Mucosa of descending colon (tissue), 3 donors: ENCODE measurements around the gene NFKBIE. TPM values are rescaled to one million over a fixed set of nuclear protein-coding genes. Genes with fewer than 3 reads are reported as not detected.

Experiments used
- ATAC-seq: fragments of 200-7000 bp; cut with Tn5 transposase; one replicate; pipeline ENCODE4 v1.9.1; 2020; ENCODE audit warnings: mild to moderate bottlenecking, moderate library complexity
- DNase-seq, 3 donors: peaks; one replicate each; pipeline ENCODE4 v3.0.0-alpha.2; 2020
- H3K36me3 ChIP-seq: fragments of 200-600 bp; one replicate; pipeline ENCODE4 v1.8.0; 2021; ENCODE audit warnings: low read depth, mild to moderate bottlenecking
- H3K4me1 ChIP-seq: fragments of 200-600 bp; one replicate; pipeline ENCODE4 v1.8.0; 2021; ENCODE audit warnings: low read depth, mild to moderate bottlenecking
- H3K4me3 ChIP-seq: fragments of 200-600 bp; one replicate; pipeline ENCODE4 v1.8.0; 2021; ENCODE audit warnings: mild to moderate bottlenecking
- H3K9me3 ChIP-seq: fragments of 200-600 bp; one replicate; pipeline ENCODE4 v1.8.0; 2021; ENCODE audit warnings: mild to moderate bottlenecking
- intact Hi-C, 2 donors: fragments of 100-400 bp; cut with DNase I in 1 of 2; cut with micrococcal nuclease in 1 of 2; formaldehyde crosslinking; loops; one replicate each; pipeline versions ENCODE4 v1.11.0 to v1.11.1; 2022; cut with DNase I, micrococcal nuclease
- total RNA-seq, 3 donors: library from RNA; stranded (reverse); fragmentation: NEBNext Ultra II Directional in 2 of 3; extraction: Animal tissue kit (Norgen Biotek cat#: 25700) in 2 of 3; gene quantifications; one replicate each; pipeline versions ENCODE4 v1.2.1 to v1.2.4, GENCODE V29; 2021 to 2023
- TF ChIP-seq, protein P1 (sequence below): fragments of 200-600 bp; IDR thresholded peaks from one replicate; pipeline ENCODE4 v1.8.0; 2022; ENCODE audit warnings: antibody characterized with exemption, mild to moderate bottlenecking
- donor health status: DM: no; HTN: no; CAD: no; lungs with moderate emphysema.
- donor health status: DM: no; HTN: no; CAD: no.
- donor health status: DM: no; HTN: yes; CAD: no.

Gene NFKBIE
- total RNA-seq, 3 donors from 2014 or later, result 8.7 to 13.4 (median 10.8) TPM

DNA sequence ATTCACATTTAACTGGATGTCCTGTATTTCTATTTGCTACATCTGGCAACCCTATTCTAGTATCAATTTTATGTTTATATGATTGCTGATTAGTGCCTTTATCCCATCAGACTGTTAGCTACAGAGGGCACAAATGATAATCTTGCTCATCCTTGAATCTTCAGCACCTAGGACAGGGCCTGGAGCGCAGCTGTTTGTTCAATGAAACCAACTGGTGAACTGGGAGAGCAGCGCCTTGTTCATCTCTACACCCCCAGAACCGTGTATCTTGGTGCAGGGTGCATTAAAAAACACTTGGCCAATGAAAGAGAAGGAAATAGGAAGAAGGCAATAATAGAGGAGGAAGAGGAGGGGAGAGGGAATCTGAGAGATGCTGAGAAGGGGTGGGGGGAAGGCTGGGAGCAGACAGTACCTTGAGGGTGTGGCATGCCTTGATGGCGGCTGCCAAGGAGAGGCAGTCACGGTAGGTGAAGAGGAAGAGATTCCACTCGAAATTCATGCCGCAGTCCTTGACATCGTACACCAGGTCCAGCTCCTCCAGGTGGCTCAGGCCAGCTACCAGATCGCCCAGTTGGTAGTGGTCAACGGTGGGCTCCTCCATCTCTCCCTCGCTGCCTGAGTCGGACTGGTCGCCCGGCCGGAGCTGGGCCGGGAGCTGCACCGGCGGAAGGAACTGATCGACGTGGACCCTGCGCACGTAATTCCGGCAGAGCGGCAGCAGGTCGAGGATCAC, 20.4 kb upstream of the NFKBIE start:
- intact Hi-C loops, result no loop called here
- no peaks in the 10 kb centered on the region for H3K36me3 ChIP-seq
- H3K4me1 ChIP-seq, result no peaks in the 10 kb centered on the region
- H3K9me3 ChIP-seq, result no peaks in the 10 kb centered on the region
- H3K4me3 ChIP-seq, result no peak overlapping the region
- DNase-seq, result no peak
- no peak for ATAC-seq
- TF ChIP-seq, protein P1, sequence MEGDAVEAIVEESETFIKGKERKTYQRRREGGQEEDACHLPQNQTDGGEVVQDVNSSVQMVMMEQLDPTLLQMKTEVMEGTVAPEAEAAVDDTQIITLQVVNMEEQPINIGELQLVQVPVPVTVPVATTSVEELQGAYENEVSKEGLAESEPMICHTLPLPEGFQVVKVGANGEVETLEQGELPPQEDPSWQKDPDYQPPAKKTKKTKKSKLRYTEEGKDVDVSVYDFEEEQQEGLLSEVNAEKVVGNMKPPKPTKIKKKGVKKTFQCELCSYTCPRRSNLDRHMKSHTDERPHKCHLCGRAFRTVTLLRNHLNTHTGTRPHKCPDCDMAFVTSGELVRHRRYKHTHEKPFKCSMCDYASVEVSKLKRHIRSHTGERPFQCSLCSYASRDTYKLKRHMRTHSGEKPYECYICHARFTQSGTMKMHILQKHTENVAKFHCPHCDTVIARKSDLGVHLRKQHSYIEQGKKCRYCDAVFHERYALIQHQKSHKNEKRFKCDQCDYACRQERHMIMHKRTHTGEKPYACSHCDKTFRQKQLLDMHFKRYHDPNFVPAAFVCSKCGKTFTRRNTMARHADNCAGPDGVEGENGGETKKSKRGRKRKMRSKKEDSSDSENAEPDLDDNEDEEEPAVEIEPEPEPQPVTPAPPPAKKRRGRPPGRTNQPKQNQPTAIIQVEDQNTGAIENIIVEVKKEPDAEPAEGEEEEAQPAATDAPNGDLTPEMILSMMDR, result no peak

- no peaks in the 10 kb centered on the region for H3K9me3 ChIP-seq
- H3K4me1 ChIP-seq, result no peaks in the 10 kb centered on the region
- TF ChIP-seq, protein P1, result no peak
- no peak overlapping the region for H3K4me3 ChIP-seq
- ATAC-seq (no peak), DNase-seq (no peak)
- intact Hi-C loops, result no loop called here
- no peaks in the 10 kb centered on the region for H3K36me3 ChIP-seq
These were observed 19.5 kb upstream of the NFKBIE start for GRCh38 chr6:44284867-44285266.

DNA sequence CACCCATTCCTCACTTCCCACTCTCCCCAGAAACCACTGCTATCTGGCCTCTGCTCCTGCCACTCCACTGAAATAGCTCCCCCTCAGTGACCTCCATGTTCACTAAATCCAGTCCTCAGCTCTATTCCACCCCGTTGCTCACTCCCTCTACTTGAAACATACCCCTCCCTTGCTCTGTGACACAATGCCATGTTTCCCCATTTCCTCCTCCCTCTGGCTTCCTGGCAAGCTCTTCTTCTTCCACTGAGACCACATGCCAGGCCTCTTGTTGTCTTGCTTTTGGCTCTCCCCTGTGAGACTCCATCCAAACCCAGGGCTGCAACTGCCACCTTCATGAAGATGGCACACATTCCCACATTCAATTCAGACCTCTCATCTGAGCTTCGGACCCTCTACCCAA, 18.8 kb upstream of the NFKBIE start:
- TF ChIP-seq, protein P1, result no peak
- no peak overlapping the region for H3K4me3 ChIP-seq
- DNase-seq (no peak), ATAC-seq (no peak)
- H3K36me3 ChIP-seq, result no peaks in the 10 kb centered on the region
- H3K9me3 ChIP-seq, result no peaks in the 10 kb centered on the region
- intact Hi-C loops, result no loop called here
- no peaks in the 10 kb centered on the region for H3K4me1 ChIP-seq

- intact Hi-C loops, result no loop called here
- no peaks in the 10 kb centered on the region for H3K9me3 ChIP-seq
- peak; percentile 32 for ATAC-seq
These were observed 13.7 kb upstream of the NFKBIE start for GRCh38 chr6:44278774-44279697.

DNA sequence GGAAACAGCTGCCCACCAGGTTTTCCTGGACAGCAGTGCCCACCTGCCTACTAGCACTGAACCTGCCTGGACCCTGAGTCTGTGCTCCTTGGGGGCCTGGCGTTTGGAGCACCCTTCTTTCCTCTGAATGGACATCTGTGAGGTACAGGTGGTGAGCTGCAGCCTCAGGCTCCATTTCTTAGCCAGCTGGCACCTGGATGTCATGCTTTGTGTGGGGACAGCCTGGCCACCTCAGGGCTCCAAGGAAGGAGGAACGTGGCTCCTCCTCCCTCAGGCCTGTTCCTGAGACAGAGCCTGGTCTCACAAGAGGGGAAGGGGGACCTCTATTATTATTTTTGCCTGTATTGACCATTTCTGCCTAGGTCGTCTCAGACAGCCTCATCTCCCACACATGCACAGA, 13.0 kb upstream of the NFKBIE start:
- Histone ChIP-seq H3K9me3 (no peaks in the 10 kb centered on the region), H3K36me3 (no peaks in the 10 kb centered on the region), H3K4me1 (no peaks in the 10 kb centered on the region), H3K4me3 (no peak overlapping the region)
- DNase-seq (no peak), ATAC-seq (no peak)
- intact Hi-C loops, result no loop called here
- TF ChIP-seq, protein P1, result no peak

More at GRCh38 chr6:44278774-44279697, 13.7 kb upstream of the NFKBIE start:
- no peak for DNase-seq
- TF ChIP-seq, protein P1, result no peak
- Histone ChIP-seq H3K36me3 (no peaks in the 10 kb centered on the region), H3K4me3 (no peak overlapping the region), H3K4me1 (no peaks in the 10 kb centered on the region)
